CD14-positive monocyte (primary cell): ENCODE results near the gene PLEKHA8. TPM values are rescaled to one million over a fixed set of nuclear protein-coding genes. Genes with fewer than 3 reads are reported as not detected.
A peak's percentile ranks its signal among the peaks of the same experiment; 100 is the strongest.

Experiments
- DNase-seq, 3 donors: peaks; one replicate each; pipeline ENCODE4 v3.0.0-alpha.2; 2011 to 2022
- H2AFZ ChIP-seq: 2 replicates; pipeline ENCODE4 v1.6.0; 2012; ENCODE audit warnings: mild to moderate bottlenecking, low read depth, low read length, inconsistent platforms; ENCODE audit not compliant: insufficient read depth, poor library complexity, severe bottlenecking
- H3K27ac ChIP-seq, 2 donors: 1 replicate in 1 of 2; 2 replicates in 1 of 2; pipeline ENCODE4 v1.5.1; 2012 to 2013; ENCODE audit warnings: low read length in 2 of 2, control low read depth in 1 of 2, inconsistent platforms in 1 of 2, low read depth in 1 of 2, mild to moderate bottlenecking in 1 of 2
- H3K27me3 ChIP-seq, 2 donors: one replicate each; pipeline versions ENCODE4 v1.6.0 to v1.6.1; 2011 to 2013; ENCODE audit warnings: low read length in 2 of 2; ENCODE audit not compliant: control insufficient read depth in 2 of 2, insufficient read depth in 2 of 2
- H3K36me3 ChIP-seq, 2 donors: replicated peaks in 1 of 2; 1 replicate in 1 of 2; 2 replicates in 1 of 2; pipeline versions ENCODE4 v1.5.1 to v1.6.1; 2012 to 2013; ENCODE audit warnings: low read length in 2 of 2, control low read depth in 1 of 2, inconsistent platforms in 1 of 2, mild to moderate bottlenecking in 1 of 2; ENCODE audit not compliant: insufficient read depth in 2 of 2, control insufficient read depth in 1 of 2
- H3K4me1 ChIP-seq, 2 donors: 1 replicate in 1 of 2; 2 replicates in 1 of 2; pipeline versions ENCODE4 v1.5.1 to v1.6.1; 2012 to 2013; ENCODE audit warnings: low read length in 2 of 2, control low read depth in 1 of 2, inconsistent platforms in 1 of 2, mild to moderate bottlenecking in 1 of 2, moderate library complexity in 1 of 2; ENCODE audit not compliant: insufficient read depth in 2 of 2, control insufficient read depth in 1 of 2
- H3K4me2 ChIP-seq: replicated peaks from 2 replicates; pipeline ENCODE3; 2012; ENCODE audit warnings: low read length, moderate library complexity, mild to moderate bottlenecking; ENCODE audit not compliant: poor library complexity, severe bottlenecking; ENCODE audit errors: extremely low read depth
- H3K4me3 ChIP-seq, 3 experiments: fragments of 200-600 bp in 1 of 3; sonication (generic) in 1 of 3; replicated peaks in 1 of 3; 1 replicate in 2 of 3; 2 replicates in 1 of 3; pipeline ENCODE4 v1.5.1; 2011 to 2013; ENCODE audit warnings: low read length in 3 of 3, mild to moderate bottlenecking in 3 of 3, control low read depth in 2 of 3, low read depth in 2 of 3, inconsistent platforms in 1 of 3, moderate library complexity in 1 of 3
- H3K79me2 ChIP-seq: 2 replicates; pipeline ENCODE4 v1.6.0; 2012; ENCODE audit warnings: mild to moderate bottlenecking, control low read depth, inconsistent platforms, low read length, moderate library complexity; ENCODE audit not compliant: insufficient read depth
- H3K9ac ChIP-seq: 2 replicates; pipeline ENCODE4 v1.6.0; 2017; ENCODE audit warnings: low read length, mild to moderate bottlenecking; ENCODE audit not compliant: insufficient read depth, poor library complexity, severe bottlenecking
- H3K9me3 ChIP-seq, 2 donors: replicated peaks in 1 of 2; 1 replicate in 1 of 2; 2 replicates in 1 of 2; pipeline versions ENCODE4 v1.5.1 to v1.6.1; 2012 to 2013; ENCODE audit warnings: low read length in 2 of 2, control low read depth in 1 of 2; ENCODE audit not compliant: control insufficient read depth in 1 of 2, insufficient read depth in 1 of 2
- H4K20me1 ChIP-seq: 2 replicates; pipeline ENCODE4 v1.6.0; 2012; ENCODE audit warnings: mild to moderate bottlenecking, low read length, control low read depth, moderate library complexity; ENCODE audit not compliant: insufficient read depth
- H3K27ac Mint-ChIP-seq, 7 donors: one replicate each; pipeline ENCODE4 v1.8.0; 2020; ENCODE audit warnings: mild to moderate bottlenecking in 7 of 7, mixed read lengths in 7 of 7, moderate library complexity in 6 of 7, inconsistent platforms in 2 of 7
- H3K27me3 Mint-ChIP-seq, 3 donors: one replicate each; pipeline ENCODE4 v1.8.0; 2021 to 2022; ENCODE audit warnings: low read depth in 3 of 3, mild to moderate bottlenecking in 3 of 3, mixed read lengths in 3 of 3, moderate library complexity in 3 of 3, inconsistent platforms in 1 of 3
- H3K36me3 Mint-ChIP-seq, 2 donors: one replicate each; pipeline ENCODE4 v1.8.0; 2020; ENCODE audit warnings: mixed read lengths in 2 of 2, inconsistent platforms in 1 of 2, mild to moderate bottlenecking in 1 of 2
- H3K4me1 Mint-ChIP-seq: one replicate; pipeline ENCODE4 v1.8.0; 2020; ENCODE audit warnings: mild to moderate bottlenecking, mixed read lengths
- H3K4me3 Mint-ChIP-seq, 2 donors: one replicate each; pipeline ENCODE4 v1.8.0; 2020; ENCODE audit warnings: mild to moderate bottlenecking in 2 of 2, mixed read lengths in 2 of 2, moderate library complexity in 1 of 2
- H3K9me3 Mint-ChIP-seq, 7 donors: one replicate each; pipeline ENCODE4 v1.8.0; 2020 to 2022; ENCODE audit warnings: mixed read lengths in 7 of 7, mild to moderate bottlenecking in 6 of 7, moderate library complexity in 6 of 7, inconsistent platforms in 2 of 7
- CTCF ChIP-seq: fragments of 200-600 bp; IDR thresholded peaks from one replicate; pipeline ENCODE4 v1.8.0; 2022; ENCODE audit warnings: antibody characterized with exemption, mild to moderate bottlenecking
- WGBS: methylation state at CpG from one replicate; pipeline ENCODE4 v1.1.5; 2013; ENCODE audit warnings: missing lambda C conversion rate; ENCODE audit not compliant: insufficient coverage; 5-methylcytosine and 5-hydroxymethylcytosine counted together
- intact Hi-C, 2 donors: fragments of 100-400 bp; cut with micrococcal nuclease; formaldehyde crosslinking; loops; one replicate each; pipeline versions ENCODE4 v1.15.0 to v1.15.1; 2023
- polyA plus RNA-seq, 3 donors: library from polyadenylated mRNA; depleted of rRNA in 1 of 3; unstranded in 2 of 3; stranded (reverse) in 1 of 3; fragments of 300-500 nt in 2 of 3; fragments of >200 nt in 1 of 3; fragmentation: Illumina TruSeq in 2 of 3; gene quantifications; 1 replicate in 2 of 3; 2 replicates in 1 of 3; pipeline ENCODE4 v1.2.3, GENCODE V29; 2012 to 2021

Gene PLEKHA8
- polyA plus RNA-seq, 3 donors = 2.4 to 2.7 (median 2.6) TPM

DNA sequence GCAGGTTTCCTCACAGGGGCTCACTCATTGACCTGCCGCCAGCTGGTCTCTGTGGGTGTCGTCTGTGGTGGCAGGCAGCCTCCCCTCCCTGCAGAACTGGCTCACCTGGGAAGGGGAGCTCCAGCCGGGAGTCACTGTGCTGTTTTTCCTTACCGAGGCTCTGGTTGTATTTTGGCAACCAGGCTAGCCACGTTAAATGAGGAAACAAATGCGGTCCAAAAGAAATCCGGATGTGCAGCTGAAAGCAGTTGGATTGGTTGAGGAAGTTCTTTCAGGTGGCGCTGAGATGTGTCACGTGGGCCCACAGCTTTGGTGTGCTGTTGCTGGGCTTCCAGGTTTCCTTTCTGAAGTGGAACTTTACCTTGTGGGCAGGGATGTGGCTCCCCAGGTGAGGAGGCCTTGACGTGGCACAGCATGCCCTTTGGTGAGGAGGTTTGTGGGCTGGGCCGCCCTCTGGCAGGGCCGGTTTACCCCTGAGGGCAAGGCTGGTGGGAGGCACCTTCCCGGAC is 120.8 kb downstream of the PLEKHA8 start:
- Histone ChIP-seq H3K9me3 (no peaks in the 10 kb centered on the region), H3K27ac (peak overlapping the region in 1 of 2 donors; percentile 24), H3K79me2 (no peaks in the 10 kb centered on the region), H4K20me1 (no peaks in the 10 kb centered on the region), H3K4me1 (peaks cover 12% of the 10 kb centered on the region in 2 donors), H3K4me2 (peak overlapping the region; percentile 61), H3K4me3 (peak overlapping the region in 1 of 3 experiments; percentile 33), H3K9ac (no peak overlapping the region), H3K27me3 (no peaks in the 10 kb centered on the region), H3K36me3 (no peaks in the 10 kb centered on the region), H2AFZ (peak overlapping the region; percentile 63)
- intact Hi-C loops = no loop called here
- peaks cover 4 to 8% of the 10 kb centered on the region in 2 donors for H3K36me3 Mint-ChIP-seq
- H3K27ac Mint-ChIP-seq = peak overlapping the region in 2 of 7 donors; percentile 28 to 59
- H3K27me3 Mint-ChIP-seq = no peaks in the 10 kb centered on the region
- TF ChIP-seq CTCF = no peak
- WGBS = 4% methylated on average over 9 of the region's 13 CpGs
- H3K9me3 Mint-ChIP-seq = no peaks in the 10 kb centered on the region
- H3K4me1 Mint-ChIP-seq = no peaks in the 10 kb centered on the region
- peak overlapping the region; percentile 58 to 82 for H3K4me3 Mint-ChIP-seq
- peak; percentile 50 to 74 (median 66) for DNase-seq

- Histone ChIP-seq H3K36me3 (no peaks in the 10 kb centered on the region), H2AFZ (peak overlapping the region; percentile 63), H3K27ac (no peak overlapping the region), H3K79me2 (no peaks in the 10 kb centered on the region), H3K4me3 (no peak overlapping the region), H4K20me1 (no peaks in the 10 kb centered on the region), H3K9me3 (no peaks in the 10 kb centered on the region), H3K27me3 (no peaks in the 10 kb centered on the region), H3K4me2 (no peak overlapping the region), H3K4me1 (peaks cover 12% of the 10 kb centered on the region in 2 donors), H3K9ac (no peak overlapping the region)
- H3K4me1 Mint-ChIP-seq = peaks cover 7% of the 10 kb centered on the region
- no peak overlapping the region for H3K27ac Mint-ChIP-seq
- H3K4me3 Mint-ChIP-seq = no peak overlapping the region
- no peak for DNase-seq
- no peaks in the 10 kb centered on the region for H3K9me3 Mint-ChIP-seq
- H3K27me3 Mint-ChIP-seq = no peaks in the 10 kb centered on the region
- H3K36me3 Mint-ChIP-seq = peaks cover 4 to 8% of the 10 kb centered on the region in 2 donors
- no peak for TF ChIP-seq CTCF
- 96% methylated on average over 5 of the region's 7 CpGs for WGBS
- intact Hi-C loops = no loop called here
Measured at GRCh38 chr7:30149640-30150272, 121.5 kb downstream of the PLEKHA8 start.
